Mesodermal cell (in vitro differentiated cells): ENCODE results near the gene CHST11.

Experiments used
- H3K27ac ChIP-seq: 2 replicates; pipeline ENCODE4 v1.7.0; 2013; ENCODE audit warnings: mild to moderate bottlenecking, low read depth, low read length, moderate library complexity; ENCODE audit not compliant: severe bottlenecking
- H3K36me3 ChIP-seq: 2 replicates; pipeline ENCODE4 v1.7.1; 2013; ENCODE audit warnings: mild to moderate bottlenecking, low read length, moderate library complexity; ENCODE audit not compliant: control insufficient read depth, insufficient read depth
- H3K4me1 ChIP-seq: one replicate; pipeline ENCODE4 v1.7.1; 2013; ENCODE audit warnings: mild to moderate bottlenecking, low read length; ENCODE audit not compliant: insufficient read depth, control insufficient read depth, poor library complexity, severe bottlenecking
- H3K4me3 ChIP-seq: 2 replicates; pipeline ENCODE4 v1.7.0; 2013; ENCODE audit warnings: low read length, control low read depth, mild to moderate bottlenecking; ENCODE audit not compliant: insufficient read depth, poor library complexity, severe bottlenecking; ENCODE audit errors: extremely low read depth
- H3K9me3 ChIP-seq: 2 replicates; pipeline ENCODE4 v1.7.1; 2013; ENCODE audit warnings: mild to moderate bottlenecking, low read length, moderate library complexity; ENCODE audit not compliant: control insufficient read depth
- WGBS, 2 experiments: methylation state at CpG; one replicate each; pipeline ENCODE4 v1.1.5; 2013; ENCODE audit warnings: missing lambda C conversion rate in 2 of 2; ENCODE audit not compliant: insufficient coverage in 2 of 2; 5-methylcytosine and 5-hydroxymethylcytosine counted together

The CHST11 gene

GRCh38 chr12:104756901-104757300 is 300.2 kb downstream of the CHST11 start:
- H3K27ac ChIP-seq: no peak overlapping the region
- H3K4me3 ChIP-seq: no peak overlapping the region
- no peaks in the 10 kb centered on the region for H3K4me1 ChIP-seq
- WGBS, 2 experiments: 96% methylated on average over 20 of the region's 20 CpGs
- H3K9me3 ChIP-seq: no peaks in the 10 kb centered on the region
- H3K36me3 ChIP-seq: peaks cover 7% of the 10 kb centered on the region

GRCh38 chr12:104758771-104759170 is 302.0 kb downstream of the CHST11 start:
- 81 to 87% methylated on average over 3 to 4 of the region's 4 CpGs for WGBS, 2 experiments
- no peak overlapping the region for H3K4me3 ChIP-seq
- H3K9me3 ChIP-seq: no peaks in the 10 kb centered on the region
- no peaks in the 10 kb centered on the region for H3K4me1 ChIP-seq
- no peak overlapping the region for H3K27ac ChIP-seq
- peaks cover 7% of the 10 kb centered on the region for H3K36me3 ChIP-seq

GRCh38 chr12:104761091-104761490 is 304.3 kb downstream of the CHST11 start:
- no peaks in the 10 kb centered on the region for H3K4me1 ChIP-seq
- no peak overlapping the region for H3K27ac ChIP-seq
- WGBS, 2 experiments: 74 to 86% methylated on average over 5 of the region's 5 CpGs
- H3K4me3 ChIP-seq: no peak overlapping the region
- H3K36me3 ChIP-seq: peaks cover 7% of the 10 kb centered on the region
- H3K9me3 ChIP-seq: no peaks in the 10 kb centered on the region

- 85 to 100% methylated on average over 1 to 3 of the region's 3 CpGs for WGBS, 2 experiments
- Histone ChIP-seq H3K27ac (no peak overlapping the region), H3K4me3 (no peak overlapping the region), H3K36me3 (peaks cover 5% of the 10 kb centered on the region), H3K4me1 (no peaks in the 10 kb centered on the region), H3K9me3 (no peaks in the 10 kb centered on the region)
Observed at GRCh38 chr12:104761611-104762010, 304.9 kb downstream of the CHST11 start.

GRCh38 chr12:104763168-104763805 is 306.5 kb downstream of the CHST11 start:
- Histone ChIP-seq H3K27ac (no peak overlapping the region), H3K4me1 (no peaks in the 10 kb centered on the region), H3K9me3 (no peaks in the 10 kb centered on the region), H3K36me3 (no peaks in the 10 kb centered on the region), H3K4me3 (no peak overlapping the region)
- WGBS, 2 experiments: 95 to 99% methylated on average over 4 of the region's 6 CpGs

- Histone ChIP-seq H3K27ac (no peak overlapping the region), H3K4me1 (no peaks in the 10 kb centered on the region), H3K9me3 (no peaks in the 10 kb centered on the region), H3K4me3 (no peak overlapping the region), H3K36me3 (no peaks in the 10 kb centered on the region)
- WGBS, 2 experiments: 88 to 92% methylated on average over 4 of the region's 8 CpGs
Observed at GRCh38 chr12:104764225-104765091, 307.7 kb downstream of the CHST11 start.

- Histone ChIP-seq H3K27ac (no peak overlapping the region), H3K4me1 (no peaks in the 10 kb centered on the region), H3K9me3 (no peaks in the 10 kb centered on the region), H3K36me3 (no peaks in the 10 kb centered on the region), H3K4me3 (no peak overlapping the region)
- WGBS, 2 experiments: 86 to 95% methylated on average over 2 to 3 of the region's 3 CpGs
Observed at GRCh38 chr12:104767261-104767660, 310.5 kb downstream of the CHST11 start.

- Histone ChIP-seq H3K4me3 (no peak overlapping the region), H3K36me3 (no peaks in the 10 kb centered on the region), H3K9me3 (no peaks in the 10 kb centered on the region), H3K27ac (no peak overlapping the region), H3K4me1 (no peaks in the 10 kb centered on the region)
Observed at GRCh38 chr12:104768033-104768432, 311.3 kb downstream of the CHST11 start.

- Histone ChIP-seq H3K9me3 (no peaks in the 10 kb centered on the region), H3K36me3 (no peaks in the 10 kb centered on the region), H3K4me1 (no peaks in the 10 kb centered on the region), H3K27ac (peak overlapping the region; percentile 10), H3K4me3 (no peak overlapping the region)
- WGBS, 2 experiments: 54 to 57% methylated on average over 3 to 5 of the region's 6 CpGs
Observed at GRCh38 chr12:104769144-104769561, 312.4 kb downstream of the CHST11 start.

GRCh38 chr12:104772336-104772735 is 315.6 kb downstream of the CHST11 start:
- Histone ChIP-seq H3K4me1 (no peaks in the 10 kb centered on the region), H3K9me3 (no peaks in the 10 kb centered on the region), H3K36me3 (no peaks in the 10 kb centered on the region), H3K4me3 (no peak overlapping the region), H3K27ac (no peak overlapping the region)
- WGBS, 2 experiments: 100% methylated on average over 1 of the region's 1 CpG; no CpG with 5 or more reads in 1 of the 2 experiments

- no peak overlapping the region for H3K4me3 ChIP-seq
- no CpG with 5 or more reads among the region's 2 CpGs for WGBS, 2 experiments
- no peaks in the 10 kb centered on the region for H3K36me3 ChIP-seq
- no peaks in the 10 kb centered on the region for H3K9me3 ChIP-seq
- H3K27ac ChIP-seq: no peak overlapping the region
- no peaks in the 10 kb centered on the region for H3K4me1 ChIP-seq
Observed at GRCh38 chr12:104775731-104776231, 319.0 kb downstream of the CHST11 start.
